Stimulated activated CD4-positive, alpha-beta T cell treated with anti-CD3 and anti-CD28 coated beads, Interleukin-4, amount 100 ng/mL, for 1 hour (primary cell): ENCODE data around the gene TAF5L.
"Not testable (repeated sequence)": the region's sequence is repeated elsewhere in the genome, so short reads cannot be mapped to it uniquely, and the experiment has no call there.

Experiments used
- DNase-seq: peaks from one replicate; pipeline ENCODE4 v3.0.0-alpha.2; 2020

Gene TAF5L

GRCh38 chr1:229599218-229599954, 26.5 kb downstream of the TAF5L start:
- no peak for DNase-seq

DNA sequence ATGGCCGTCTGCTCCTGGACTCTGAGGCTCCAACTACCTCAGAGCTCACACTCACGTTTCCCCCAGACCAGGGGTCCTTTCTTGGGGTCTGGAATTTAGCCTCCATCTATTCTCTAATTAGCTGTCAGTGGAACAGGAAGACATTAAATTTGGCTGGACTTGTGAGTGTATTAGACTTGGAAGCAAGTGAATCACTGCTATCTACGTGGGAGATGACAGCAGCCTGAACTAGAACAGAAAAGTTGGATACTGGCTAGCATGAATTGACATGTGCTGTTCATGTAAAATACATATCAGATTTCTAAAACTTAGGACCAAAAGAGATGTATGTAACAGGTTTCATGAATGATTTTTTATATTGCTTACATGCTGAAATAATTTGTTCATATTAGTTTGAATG, 28.0 kb downstream of the TAF5L start:
- no peak for DNase-seq

- DNase-seq = no peak
Observed at GRCh38 chr1:229596925-229597699, 28.8 kb downstream of the TAF5L start.

- not testable (repeated sequence) for DNase-seq
Observed at GRCh38 chr1:229595876-229596275, 30.0 kb downstream of the TAF5L start.

DNA sequence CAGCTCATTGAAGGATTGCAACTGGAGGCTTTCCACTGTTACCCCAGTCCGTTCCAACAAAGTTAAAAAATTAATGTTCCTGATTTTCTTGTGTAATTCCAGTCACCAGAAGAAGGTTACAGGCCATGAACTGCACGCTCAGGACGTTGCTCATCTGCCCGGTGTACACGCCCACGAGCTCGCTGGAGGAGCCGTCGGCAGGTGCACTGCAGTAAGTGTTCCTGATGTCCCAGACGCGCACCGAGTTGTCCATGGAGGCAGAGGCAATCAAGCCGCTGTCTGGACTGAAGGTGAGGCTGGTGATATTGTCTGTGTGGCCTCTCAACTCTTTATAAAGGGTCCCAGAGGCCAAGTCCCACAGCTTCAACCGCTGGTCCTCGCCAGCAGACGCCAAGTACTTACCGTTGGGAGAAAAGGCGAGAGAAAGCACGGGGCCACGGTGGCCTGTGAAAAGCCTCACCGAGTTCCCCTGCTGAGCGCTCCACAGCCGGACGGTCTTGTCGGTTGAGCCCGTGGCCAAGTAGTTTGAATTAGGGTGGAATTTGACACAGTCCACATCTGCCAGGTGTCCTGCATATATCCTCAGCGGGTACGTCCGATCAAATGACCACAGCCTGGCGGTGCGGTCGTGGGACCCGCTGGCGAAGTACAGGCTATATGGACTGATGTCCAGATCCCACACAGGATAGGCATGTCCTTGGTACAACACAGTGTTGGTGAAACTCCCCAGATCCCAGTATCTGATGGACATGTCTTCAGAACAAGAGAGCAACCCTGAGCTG, 31.5 kb downstream of the TAF5L start:
- no peak for DNase-seq

DNA sequence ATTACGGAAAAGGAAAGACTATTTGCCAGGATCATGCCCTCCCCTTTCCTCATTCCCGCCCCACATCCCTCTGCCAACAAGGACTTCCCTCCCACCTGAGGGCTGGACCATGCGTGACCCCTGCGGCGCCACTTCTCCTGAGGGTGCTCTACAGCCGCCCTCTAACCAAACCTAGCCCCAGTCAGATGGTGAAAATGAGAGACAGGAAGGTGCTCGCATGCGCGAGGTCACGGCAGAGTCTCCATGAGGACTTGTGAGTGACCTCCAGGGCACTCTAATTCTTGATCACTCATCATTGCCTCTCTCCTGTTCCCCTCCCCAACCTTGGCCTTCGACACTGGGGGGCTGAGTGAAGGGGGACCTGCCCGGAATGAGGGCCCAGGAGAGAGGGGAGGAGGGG, 32.1 kb downstream of the TAF5L start:
- no peak for DNase-seq

DNA sequence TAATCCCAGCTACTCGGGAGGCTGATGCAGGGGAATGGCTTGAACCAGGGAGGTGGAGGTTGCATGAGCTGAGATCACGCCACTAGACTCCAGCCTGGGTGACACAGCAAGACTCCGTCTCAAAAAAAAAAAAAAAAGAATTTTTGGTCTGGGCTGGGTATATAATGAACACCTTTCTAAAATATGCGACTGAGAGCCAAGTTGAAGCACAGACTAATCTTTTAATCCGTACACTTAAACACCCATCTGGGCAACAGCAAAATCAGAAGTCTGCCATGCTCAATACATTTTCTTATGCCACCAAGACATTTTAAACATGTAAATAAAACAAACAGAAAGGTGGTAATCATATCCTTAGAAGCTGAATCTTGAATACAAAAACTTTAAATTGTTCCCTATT, 35.8 kb downstream of the TAF5L start:
- no peak for DNase-seq

DNA sequence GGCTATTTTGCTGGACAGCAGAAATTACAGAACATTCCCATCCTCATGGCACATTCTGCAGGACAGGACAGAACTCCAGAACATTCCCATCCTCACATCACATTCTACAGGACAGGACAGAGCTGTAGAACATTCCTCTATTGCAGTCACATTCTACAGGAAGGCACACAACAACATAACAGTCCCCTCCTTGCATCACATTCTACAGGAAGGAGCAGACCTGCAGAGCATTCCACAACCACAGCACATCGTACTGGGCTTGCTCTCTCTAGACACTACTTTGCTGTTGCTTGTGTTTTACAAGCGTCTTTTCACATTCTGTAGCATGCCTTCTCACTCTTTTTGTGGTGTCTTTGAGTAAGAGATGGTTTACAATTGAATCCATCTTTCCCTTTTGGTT, 40.6 kb downstream of the TAF5L start:
- DNase-seq = no peak

GRCh38 chr1:229582715-229583114, 43.2 kb downstream of the TAF5L start:
- no peak for DNase-seq

GRCh38 chr1:229582011-229582694, 43.8 kb downstream of the TAF5L start:
- DNase-seq = no peak

- no peak for DNase-seq
Observed at GRCh38 chr1:229581485-229581884, 44.4 kb downstream of the TAF5L start.

GRCh38 chr1:229579059-229579673, 46.8 kb downstream of the TAF5L start:
- DNase-seq = no peak

DNA sequence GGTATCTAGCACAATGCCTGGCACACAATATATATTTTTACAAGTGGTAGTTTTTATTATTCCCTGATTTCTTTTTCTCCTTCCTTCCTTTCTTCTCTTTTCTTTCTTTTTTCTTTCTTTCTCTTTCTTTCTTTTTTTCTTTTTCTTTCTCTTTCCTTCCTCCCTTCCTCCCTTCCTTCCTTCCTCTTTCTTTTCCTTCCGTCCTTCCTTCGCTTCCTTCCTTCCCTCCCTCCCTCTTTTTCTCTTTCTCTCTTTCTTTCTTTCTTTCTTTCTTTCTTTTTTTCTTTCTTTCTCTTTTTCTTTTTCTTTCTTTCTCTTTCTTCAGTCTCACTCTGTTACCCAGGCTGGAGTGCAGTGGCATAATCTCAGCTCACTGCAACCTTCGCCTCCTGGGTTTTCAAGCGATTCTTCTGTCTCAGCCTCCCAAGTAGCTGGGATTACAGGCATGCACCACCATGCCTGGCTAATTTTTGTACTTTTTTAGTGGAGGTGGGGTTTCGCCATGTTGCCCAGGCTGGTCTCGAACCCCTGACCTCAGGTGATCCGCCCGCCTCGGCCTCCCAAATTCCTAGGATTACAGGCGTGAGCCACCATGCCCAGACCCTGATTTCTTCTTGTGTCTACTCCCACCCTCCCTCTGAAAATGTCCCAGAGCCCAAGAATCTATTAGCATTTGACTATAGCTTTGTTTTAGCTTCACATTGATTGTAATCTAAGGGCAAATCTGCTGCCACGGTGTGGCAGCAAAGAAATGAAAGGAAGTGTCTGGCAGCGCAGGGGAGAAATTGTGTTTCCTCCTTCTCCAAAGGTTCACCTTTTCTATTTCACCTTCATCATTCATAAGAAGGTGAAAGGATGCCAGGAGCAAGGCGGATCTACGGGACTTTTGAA, 47.5 kb downstream of the TAF5L start:
- DNase-seq = no peak

DNA sequence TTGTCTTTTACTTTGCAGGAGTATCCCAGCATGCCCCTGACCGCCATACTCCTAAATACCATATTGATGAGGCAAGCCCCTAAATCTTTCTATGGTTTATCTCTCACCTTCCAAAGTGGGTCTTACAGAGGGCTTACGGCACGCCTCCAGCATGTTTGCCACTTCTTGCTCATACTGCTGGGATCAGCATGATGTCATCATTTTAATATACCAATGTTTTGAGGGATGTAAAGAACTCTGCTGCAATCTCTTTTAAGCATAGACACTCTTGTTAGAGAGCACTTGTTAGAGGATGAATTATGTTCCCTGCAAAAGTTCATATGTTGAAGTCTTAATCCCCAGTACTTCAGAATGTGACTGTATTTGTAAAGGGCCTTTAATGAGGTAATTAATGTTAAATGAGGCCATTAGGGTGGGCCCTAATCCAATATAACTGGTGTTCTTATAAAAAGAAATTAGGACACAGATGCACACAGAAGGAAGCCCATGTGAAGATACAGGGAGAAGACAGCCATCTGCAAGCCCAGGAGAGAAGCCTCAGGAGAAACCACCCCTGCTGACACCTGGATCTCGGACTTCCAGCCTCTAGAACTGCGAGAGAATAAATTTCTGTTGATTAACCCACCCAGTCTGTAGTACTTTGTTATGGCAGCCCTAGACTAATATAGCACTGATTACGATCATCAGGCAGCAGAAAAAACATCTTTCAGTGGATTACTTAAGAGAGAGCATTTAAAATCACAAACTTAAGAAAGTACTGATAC, 51.1 kb downstream of the TAF5L start:
- no peak for DNase-seq

DNA sequence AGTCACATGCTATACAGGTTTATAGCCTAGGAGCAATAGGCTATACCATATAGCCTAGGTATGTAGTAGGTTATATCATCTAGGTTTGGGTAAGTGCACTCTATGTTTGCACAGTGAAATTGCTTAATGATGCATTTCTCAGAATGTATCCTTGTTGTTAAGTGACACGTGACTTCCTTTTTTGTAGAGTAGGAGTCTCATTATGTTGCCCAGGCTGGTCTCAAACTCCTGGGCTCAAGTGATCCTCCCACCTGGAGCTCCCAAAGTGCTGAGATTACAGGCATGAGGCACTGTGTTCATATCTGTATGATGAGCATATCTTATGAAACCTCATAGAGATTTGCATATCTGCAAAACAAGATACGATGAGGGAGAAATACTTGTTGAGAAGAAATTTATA, 53.6 kb downstream of the TAF5L start:
- DNase-seq = no peak

- no peak for DNase-seq
Observed at GRCh38 chr1:229570891-229571516, 54.9 kb downstream of the TAF5L start.

DNA sequence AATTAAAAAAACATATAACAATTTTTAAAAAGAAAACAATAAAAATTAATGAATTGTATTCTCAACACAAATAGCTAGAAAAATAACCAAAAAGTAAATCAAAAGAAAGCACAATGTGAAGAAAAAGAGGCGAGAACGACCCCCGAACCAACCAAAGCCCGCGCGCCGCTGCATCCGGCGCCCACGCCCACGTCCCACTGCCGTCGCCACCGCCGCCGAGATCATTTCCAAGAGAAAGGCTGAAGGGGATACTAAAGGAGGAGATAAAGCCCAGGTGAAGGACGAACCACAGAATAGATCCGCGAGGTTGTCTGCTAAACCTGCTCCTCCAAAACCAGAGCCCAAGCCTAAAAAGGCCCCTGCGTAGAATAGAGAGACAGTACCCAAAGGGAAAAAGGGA, 55.6 kb downstream of the TAF5L start:
- DNase-seq = no peak

DNA sequence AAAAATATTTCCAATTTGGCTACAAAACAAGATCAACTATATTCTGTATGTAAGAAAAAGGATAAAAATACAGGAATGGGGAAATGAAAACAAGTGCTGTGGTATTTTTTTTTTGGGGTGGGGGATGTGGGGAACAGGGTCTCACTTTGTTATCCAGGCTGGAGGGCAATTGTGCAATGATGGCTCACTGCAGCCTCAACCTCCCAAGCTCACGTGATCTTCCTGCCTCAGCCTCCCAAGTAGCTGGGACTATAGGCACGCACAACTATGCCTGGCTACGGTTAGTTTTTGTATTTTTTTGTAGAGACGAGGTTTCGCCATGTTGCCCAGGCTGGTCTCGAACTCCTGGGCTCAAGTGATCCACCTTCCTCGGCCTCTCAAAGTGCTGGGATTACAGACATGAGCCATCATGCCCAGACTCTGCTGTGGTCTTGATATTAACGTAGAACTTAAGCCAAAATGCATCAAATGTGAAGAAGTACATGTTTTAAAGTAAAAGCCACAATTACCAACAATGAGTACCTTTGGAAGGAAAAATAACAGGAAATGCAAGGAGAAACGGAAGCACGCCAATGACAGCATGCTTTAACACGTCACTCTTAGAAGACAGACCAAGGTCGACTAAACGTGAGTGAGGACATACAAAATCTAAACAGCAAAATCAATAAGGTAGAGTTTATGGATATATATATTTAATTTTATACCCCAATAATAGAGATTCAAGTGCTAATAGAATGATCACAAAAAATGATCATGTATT, 58.6 kb downstream of the TAF5L start:
- no peak for DNase-seq

DNA sequence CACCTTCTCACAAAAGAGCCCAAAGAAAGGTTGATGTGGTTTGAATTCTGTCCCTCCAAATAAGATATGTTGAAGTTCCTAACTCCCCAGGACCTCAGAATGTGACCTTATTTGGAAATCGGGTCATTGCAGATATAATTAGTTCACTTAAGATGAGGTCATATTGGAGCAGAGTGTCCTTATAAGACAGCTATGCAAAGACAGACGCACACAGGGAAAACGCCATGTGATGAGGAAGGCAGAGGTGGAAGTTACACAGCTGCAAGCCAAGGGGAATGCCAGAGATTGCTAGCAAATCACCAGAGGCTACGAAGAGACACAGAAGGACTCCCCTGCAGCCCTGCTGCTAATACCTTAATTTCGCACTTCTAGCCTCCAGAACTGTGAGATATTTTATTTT, 62.2 kb downstream of the TAF5L start:
- DNase-seq = no peak

- DNase-seq = no peak
Observed at GRCh38 chr1:229563241-229563640, 62.7 kb downstream of the TAF5L start.
